IPS-20b (cell line): ENCODE measurements around the gene MYBBP1A.

ENCODE experiments used
- H3K27ac ChIP-seq: one replicate; pipeline ENCODE4 v1.5.1; 2013; ENCODE audit warnings: low read length
- H3K27me3 ChIP-seq: 2 replicates; pipeline ENCODE4 v1.6.1; 2013; ENCODE audit warnings: mild to moderate bottlenecking, low read length, inconsistent platforms; ENCODE audit not compliant: insufficient read depth
- H3K36me3 ChIP-seq: 2 replicates; pipeline ENCODE4 v1.6.1; 2013; ENCODE audit warnings: low read depth, mild to moderate bottlenecking, inconsistent platforms, low read length, moderate library complexity; ENCODE audit not compliant: insufficient read depth
- H3K4me1 ChIP-seq: 2 replicates; pipeline ENCODE4 v1.6.1; 2013; ENCODE audit warnings: mild to moderate bottlenecking, control low read depth, inconsistent platforms, low read length, moderate library complexity; ENCODE audit not compliant: insufficient read depth
- H3K4me3 ChIP-seq: 2 replicates; pipeline ENCODE4 v1.5.1; 2013; ENCODE audit warnings: mild to moderate bottlenecking, low read length, inconsistent platforms
- H3K9ac ChIP-seq: 2 replicates; pipeline ENCODE4 v1.6.1; 2013; ENCODE audit warnings: low read depth, mild to moderate bottlenecking, inconsistent platforms, low read length, moderate library complexity
- H3K9me3 ChIP-seq: 2 replicates; pipeline ENCODE4 v1.6.1; 2013; ENCODE audit warnings: mild to moderate bottlenecking, low read depth, low read length, inconsistent platforms; ENCODE audit not compliant: insufficient read depth

The MYBBP1A gene

GRCh38 chr17:4555873-4556759 is 932 bp upstream of the MYBBP1A start:
- peak overlapping the region; percentile 96 for H3K4me3 ChIP-seq
- peaks cover 9% of the 10 kb centered on the region for H3K4me1 ChIP-seq
- no peaks in the 10 kb centered on the region for H3K9me3 ChIP-seq
- H3K27ac ChIP-seq, result peak overlapping the region; percentile 94
- no peaks in the 10 kb centered on the region for H3K27me3 ChIP-seq
- peak overlapping the region; percentile 92 for H3K9ac ChIP-seq
- H3K36me3 ChIP-seq, result peaks cover 30% of the 10 kb centered on the region

- peaks cover 46% of the 10 kb centered on the region for H3K36me3 ChIP-seq
- H3K4me1 ChIP-seq, result peaks cover 9% of the 10 kb centered on the region
- H3K27ac ChIP-seq, result peak overlapping the region; percentile 69
- peak overlapping the region; percentile 96 for H3K4me3 ChIP-seq
- peak overlapping the region; percentile 92 for H3K9ac ChIP-seq
- no peaks in the 10 kb centered on the region for H3K9me3 ChIP-seq
- H3K27me3 ChIP-seq, result no peaks in the 10 kb centered on the region
Observed at GRCh38 chr17:4554441-4554996, 665 bp downstream of the MYBBP1A start.

- H3K9ac ChIP-seq, result peak overlapping the region; percentile 92
- H3K4me3 ChIP-seq, result peak overlapping the region; percentile 96
- H3K27ac ChIP-seq, result no peak overlapping the region
- peaks cover 54% of the 10 kb centered on the region for H3K36me3 ChIP-seq
- peaks cover 9% of the 10 kb centered on the region for H3K4me1 ChIP-seq
- no peaks in the 10 kb centered on the region for H3K9me3 ChIP-seq
- H3K27me3 ChIP-seq, result no peaks in the 10 kb centered on the region
Observed at GRCh38 chr17:4553669-4554068, 1.5 kb downstream of the MYBBP1A start.

GRCh38 chr17:4551796-4552525 is 3.2 kb downstream of the MYBBP1A start:
- no peaks in the 10 kb centered on the region for H3K27me3 ChIP-seq
- no peak overlapping the region for H3K9ac ChIP-seq
- peaks cover 71% of the 10 kb centered on the region for H3K36me3 ChIP-seq
- peaks cover 9% of the 10 kb centered on the region for H3K4me1 ChIP-seq
- H3K9me3 ChIP-seq, result no peaks in the 10 kb centered on the region
- no peak overlapping the region for H3K4me3 ChIP-seq
- no peak overlapping the region for H3K27ac ChIP-seq

- H3K4me3 ChIP-seq, result no peak overlapping the region
- peaks cover 79% of the 10 kb centered on the region for H3K36me3 ChIP-seq
- H3K4me1 ChIP-seq, result peaks cover 9% of the 10 kb centered on the region
- H3K27me3 ChIP-seq, result no peaks in the 10 kb centered on the region
- no peak overlapping the region for H3K27ac ChIP-seq
- no peaks in the 10 kb centered on the region for H3K9me3 ChIP-seq
- H3K9ac ChIP-seq, result no peak overlapping the region
Observed at GRCh38 chr17:4551141-4551540, 4.0 kb downstream of the MYBBP1A start.

GRCh38 chr17:4550534-4551039 is 4.6 kb downstream of the MYBBP1A start:
- Histone ChIP-seq H3K4me3 (no peak overlapping the region), H3K9me3 (no peaks in the 10 kb centered on the region), H3K9ac (no peak overlapping the region), H3K27me3 (no peaks in the 10 kb centered on the region), H3K4me1 (peaks cover 6% of the 10 kb centered on the region), H3K36me3 (peaks cover 85% of the 10 kb centered on the region), H3K27ac (no peak overlapping the region)

GRCh38 chr17:4549781-4550533 is 5.2 kb downstream of the MYBBP1A start:
- Histone ChIP-seq H3K27me3 (no peaks in the 10 kb centered on the region), H3K9me3 (no peaks in the 10 kb centered on the region), H3K36me3 (peaks cover 91% of the 10 kb centered on the region), H3K9ac (no peak overlapping the region), H3K4me3 (no peak overlapping the region), H3K27ac (no peak overlapping the region), H3K4me1 (peaks cover 6% of the 10 kb centered on the region)

- Histone ChIP-seq H3K9ac (no peak overlapping the region), H3K9me3 (no peaks in the 10 kb centered on the region), H3K4me3 (no peak overlapping the region), H3K27ac (no peak overlapping the region), H3K4me1 (peaks cover 2% of the 10 kb centered on the region), H3K27me3 (no peaks in the 10 kb centered on the region), H3K36me3 (peaks cover 95% of the 10 kb centered on the region)
Observed at GRCh38 chr17:4548721-4549531, 6.3 kb downstream of the MYBBP1A start.

- H3K9me3 ChIP-seq, result no peaks in the 10 kb centered on the region
- H3K4me3 ChIP-seq, result no peak overlapping the region
- no peaks in the 10 kb centered on the region for H3K27me3 ChIP-seq
- H3K4me1 ChIP-seq, result no peaks in the 10 kb centered on the region; the same call in 1 of the 2 replicates
- H3K9ac ChIP-seq, result no peak overlapping the region
- no peak overlapping the region for H3K27ac ChIP-seq
- peaks cover 95% of the 10 kb centered on the region for H3K36me3 ChIP-seq
Observed at GRCh38 chr17:4548061-4548461, 7.1 kb downstream of the MYBBP1A start.

- no peaks in the 10 kb centered on the region; the same call in 1 of the 2 replicates for H3K4me1 ChIP-seq
- H3K9me3 ChIP-seq, result no peaks in the 10 kb centered on the region
- H3K27ac ChIP-seq, result no peak overlapping the region
- H3K4me3 ChIP-seq, result no peak overlapping the region
- no peak overlapping the region for H3K9ac ChIP-seq
- no peaks in the 10 kb centered on the region for H3K27me3 ChIP-seq
- H3K36me3 ChIP-seq, result peaks cover 95% of the 10 kb centered on the region
Observed at GRCh38 chr17:4547118-4547906, 7.9 kb downstream of the MYBBP1A start.
